ENCODE data around the gene BABAM2.

The BABAM2 gene

GRCh38 chr2:28380219-28380618 is 489.7 kb downstream of the BABAM2 start:
- no peak overlapping the region for H3K4me3 ChIP-seq (replicated peaks in 1 of 2; ENCODE audit: low read depth in 2 of 2, low read length in 2 of 2)
- DNase-seq (ENCODE audit: low read depth in 2 of 2), result no peak
- no peak for TF ChIP-seq CTCF (IDR thresholded peaks at IDR 0.05; ENCODE audit: low read depth, low read length)

GRCh38 chr2:28381225-28382180 is 491.0 kb downstream of the BABAM2 start:
- H3K4me3 ChIP-seq (replicated peaks in 1 of 2; ENCODE audit: low read depth in 2 of 2, low read length in 2 of 2), result no peak overlapping the region
- TF ChIP-seq CTCF (IDR thresholded peaks at IDR 0.05; ENCODE audit: low read depth, low read length), result no peak
- no peak for DNase-seq (ENCODE audit: low read depth in 2 of 2)

- TF ChIP-seq CTCF (IDR thresholded peaks at IDR 0.05; ENCODE audit: low read depth, low read length), result no peak
- DNase-seq (ENCODE audit: low read depth in 2 of 2), result no peak
- H3K4me3 ChIP-seq (replicated peaks in 1 of 2; ENCODE audit: low read depth in 2 of 2, low read length in 2 of 2), result no peak overlapping the region
Observed at GRCh38 chr2:28382755-28383154, 492.2 kb downstream of the BABAM2 start.

GRCh38 chr2:28387082-28387960 is 496.8 kb downstream of the BABAM2 start:
- no peak for TF ChIP-seq CTCF (IDR thresholded peaks at IDR 0.05; ENCODE audit: low read depth, low read length)
- peak; percentile 76 to 78 for DNase-seq (ENCODE audit: low read depth in 2 of 2)
- H3K4me3 ChIP-seq (replicated peaks in 1 of 2; ENCODE audit: low read depth in 2 of 2, low read length in 2 of 2), result no peak overlapping the region

All from cardiac fibroblast (primary cell).